ENCODE measurements around the gene GRIN3A. TPM values are rescaled to one million over a fixed set of nuclear protein-coding genes. Genes with fewer than 3 reads are reported as not detected.
"Not testable (repeated sequence)": the region's sequence is repeated elsewhere in the genome, so short reads cannot be mapped to it uniquely, and the experiment has no call there.

GRIN3A gene
- polyA plus RNA-seq, 4 donors = 1.9 to 3.1 (median 2.4) TPM

- DNase-seq (ENCODE audit: low read depth in 4 of 4, low spot score in 3 of 4) = no peak
Measured at GRCh38 chr9:101585740-101586139, 152.7 kb downstream of the GRIN3A start.

- no peak for DNase-seq (ENCODE audit: low read depth in 4 of 4, low spot score in 3 of 4)
Measured at GRCh38 chr9:101582553-101582952, 155.9 kb downstream of the GRIN3A start.

DNA sequence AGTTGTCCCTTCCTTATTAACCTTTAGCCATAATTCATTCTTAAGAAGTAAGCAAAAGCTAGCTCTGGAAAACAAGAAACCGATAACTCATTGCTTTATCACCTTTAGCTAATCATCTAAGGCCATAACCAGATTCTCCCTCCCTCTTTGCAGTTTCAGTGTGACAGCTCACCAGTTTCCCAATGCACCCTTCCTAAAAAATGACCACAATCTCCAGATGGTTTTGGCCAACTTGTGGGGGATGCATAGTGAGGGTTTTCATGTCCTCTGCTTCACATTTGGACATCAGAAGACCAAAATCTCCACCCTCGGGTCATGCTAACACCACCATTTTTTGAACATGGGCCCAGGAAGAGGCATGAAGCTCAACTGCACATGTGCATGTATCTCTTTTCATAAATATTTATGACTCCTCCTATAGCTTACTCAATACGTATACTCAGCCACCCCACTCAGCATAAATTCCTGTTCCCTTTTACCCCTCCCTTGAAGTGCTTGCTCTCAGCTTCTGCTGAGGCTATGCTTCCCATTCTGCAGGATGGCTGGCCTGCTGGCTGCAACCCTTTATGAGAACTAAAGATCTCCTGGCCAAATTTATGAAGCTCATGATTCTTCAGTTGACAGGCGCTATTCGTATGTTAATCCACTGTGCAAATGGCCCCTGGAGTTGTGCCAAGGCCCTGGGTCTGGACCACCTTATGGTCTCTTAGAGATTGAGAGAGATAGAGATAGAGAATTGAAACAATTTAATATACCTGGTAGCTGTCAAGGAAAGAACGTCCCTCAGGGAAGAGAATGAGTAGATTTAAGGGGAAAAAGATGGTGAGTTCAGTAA, 158.5 kb downstream of the GRIN3A start:
- no peak for DNase-seq (ENCODE audit: low read depth in 4 of 4, low spot score in 3 of 4)

- DNase-seq (ENCODE audit: low read depth in 4 of 4, low spot score in 3 of 4) = no peak
Measured at GRCh38 chr9:101578378-101578777, 160.1 kb downstream of the GRIN3A start.

GRCh38 chr9:101574731-101575333, 163.6 kb downstream of the GRIN3A start:
- DNase-seq (ENCODE audit: low read depth in 4 of 4, low spot score in 3 of 4) = no peak

DNA sequence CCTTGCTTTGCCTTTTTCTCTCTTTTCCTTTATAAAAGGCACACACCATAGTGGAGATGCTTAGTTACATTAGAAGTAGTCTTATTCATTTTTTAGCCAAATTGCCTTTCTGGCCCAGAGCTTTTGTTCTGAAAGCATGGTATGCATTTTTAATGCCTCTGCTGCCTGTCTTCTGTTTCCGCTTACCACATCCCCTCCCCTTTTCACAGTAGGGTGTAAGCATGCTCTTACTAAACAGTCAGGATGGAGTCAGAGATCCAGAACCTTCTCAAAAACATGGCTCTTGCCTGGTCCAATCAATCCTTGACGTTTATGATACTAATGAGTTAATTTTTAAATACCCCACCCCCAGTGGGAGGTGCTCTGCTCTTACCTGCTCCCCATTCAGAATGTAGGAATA, 166.1 kb downstream of the GRIN3A start:
- no peak for DNase-seq (ENCODE audit: low read depth in 4 of 4, low spot score in 3 of 4)

DNA sequence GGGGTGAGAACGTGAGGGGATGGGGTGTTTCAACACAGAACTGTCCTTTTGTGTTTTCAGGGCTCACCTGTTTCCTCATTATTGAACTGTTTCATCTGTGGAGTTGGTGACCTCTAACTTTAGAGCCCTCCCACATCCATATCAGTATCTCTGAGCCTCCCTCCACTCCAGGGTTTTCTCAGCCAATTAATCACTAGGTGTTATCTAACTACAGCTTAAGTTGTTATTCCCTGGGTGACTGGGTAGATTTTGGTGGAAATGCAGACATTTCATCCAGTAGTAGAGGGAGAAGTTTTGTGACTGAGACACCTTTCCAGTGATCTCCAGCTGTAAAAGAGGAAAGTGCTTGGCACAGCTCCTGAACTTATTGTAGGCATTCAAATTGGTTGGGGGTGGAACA, 167.3 kb downstream of the GRIN3A start:
- DNase-seq (ENCODE audit: low read depth in 4 of 4, low spot score in 3 of 4) = no peak

- no peak for DNase-seq (ENCODE audit: low read depth in 4 of 4, low spot score in 3 of 4)
Measured at GRCh38 chr9:101569741-101570501, 168.5 kb downstream of the GRIN3A start.

DNA sequence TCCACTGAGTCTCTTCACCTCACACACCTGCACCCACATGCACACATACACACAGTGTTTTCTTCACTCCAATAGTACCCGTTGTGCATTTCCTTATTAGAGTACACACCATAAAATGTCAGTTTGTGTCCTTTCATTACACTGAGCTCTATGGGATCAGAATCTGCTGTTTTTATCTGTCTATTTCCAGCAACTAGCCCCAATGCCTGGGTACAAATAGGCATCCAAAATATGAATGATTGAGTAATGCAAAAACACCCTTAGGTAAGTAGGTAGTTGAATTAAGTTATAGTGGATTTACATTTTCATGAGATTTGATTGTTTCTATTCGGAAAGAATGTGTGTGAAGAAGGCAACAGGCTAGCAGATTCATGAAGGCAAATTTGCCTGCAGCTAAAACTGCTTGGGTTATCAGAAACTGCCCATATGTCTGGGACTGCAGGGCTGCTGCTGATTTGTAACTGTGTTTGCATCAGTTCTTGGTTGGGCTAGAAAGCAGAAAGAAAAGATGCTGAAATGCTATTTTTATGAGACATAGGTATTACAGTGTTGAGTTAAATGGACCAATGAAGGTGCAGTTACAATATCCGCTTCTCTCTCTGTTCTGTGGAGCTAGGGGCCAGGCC, 170.6 kb downstream of the GRIN3A start:
- DNase-seq (ENCODE audit: low read depth in 4 of 4, low spot score in 3 of 4) = no peak

DNA sequence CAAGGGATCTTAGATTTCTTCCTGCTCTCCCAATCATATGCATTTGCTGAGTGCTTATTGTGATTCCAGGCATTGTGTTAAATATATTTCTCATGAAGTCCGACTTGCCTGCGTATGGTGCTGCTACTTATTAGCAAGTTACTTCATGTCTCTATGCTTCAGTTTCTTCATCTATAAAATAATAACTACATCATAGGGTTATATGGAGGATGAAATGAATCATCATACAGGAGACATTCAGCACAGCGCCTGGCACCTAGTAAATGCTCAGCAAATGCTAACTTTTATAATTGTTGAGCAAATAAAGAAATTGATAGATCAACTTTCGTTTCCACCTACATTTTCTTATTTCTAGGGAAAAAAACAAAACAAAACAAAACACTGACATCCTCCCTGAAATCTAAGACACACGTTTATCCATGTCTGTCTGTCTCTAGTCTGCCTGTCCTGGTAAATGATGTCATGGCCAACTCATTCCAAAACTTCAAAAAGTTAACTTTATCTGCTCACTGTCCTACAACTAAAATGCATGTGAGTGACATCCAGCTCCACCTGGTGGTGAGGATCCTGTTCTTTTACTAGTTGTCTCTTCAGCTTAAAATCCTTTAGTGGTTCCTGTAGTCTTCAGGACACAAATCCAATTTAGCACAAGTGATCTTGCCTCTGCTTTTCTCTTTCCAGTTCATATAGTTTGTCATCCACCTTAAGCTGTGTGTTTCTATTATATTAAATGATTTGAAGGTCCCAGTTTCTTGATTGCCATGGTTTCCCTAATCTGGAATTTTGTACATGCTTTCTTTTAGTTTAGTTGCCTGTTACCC, 171.3 kb downstream of the GRIN3A start:
- DNase-seq (ENCODE audit: low read depth in 4 of 4, low spot score in 3 of 4) = no peak

DNA sequence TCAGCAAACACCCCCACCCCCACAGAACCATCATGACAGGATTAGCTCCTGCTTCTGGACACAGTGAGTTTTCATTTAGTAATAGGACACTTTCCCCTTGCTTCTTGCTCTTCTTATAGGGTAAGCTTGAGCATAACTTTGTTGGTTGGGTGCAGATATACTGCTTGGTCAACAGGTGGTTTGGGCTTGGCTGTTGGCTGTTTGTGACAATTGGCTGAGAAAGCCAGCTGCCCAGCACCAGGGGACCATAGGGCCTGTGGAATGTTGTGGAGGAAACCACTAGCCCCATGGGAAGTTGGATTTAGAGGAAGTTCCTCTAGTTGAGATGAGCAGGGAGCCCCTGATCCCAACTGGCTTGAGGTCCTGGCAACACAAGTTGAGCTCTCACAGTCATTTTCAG, 174.2 kb downstream of the GRIN3A start:
- DNase-seq (ENCODE audit: low read depth in 4 of 4, low spot score in 3 of 4) = no peak

DNA sequence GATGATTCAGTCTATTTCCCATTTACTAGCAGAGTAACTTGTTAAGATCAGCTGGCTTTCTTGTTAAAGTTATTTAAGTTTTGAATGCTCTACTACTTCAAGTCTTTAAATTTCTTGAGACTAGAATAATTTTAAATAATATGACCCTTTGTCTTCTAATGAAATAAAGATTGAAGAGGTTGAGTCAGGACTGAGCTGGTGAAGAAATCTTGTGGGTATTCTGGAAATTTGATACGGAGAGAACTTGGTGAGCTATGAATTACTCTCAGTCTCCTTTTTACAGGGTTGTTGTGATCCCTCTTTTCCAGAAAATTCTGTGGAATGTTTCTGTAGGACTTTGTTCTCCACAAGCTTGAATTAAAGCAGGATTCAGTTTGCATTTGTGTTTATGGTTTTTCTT, 175.5 kb downstream of the GRIN3A start:
- DNase-seq (ENCODE audit: low read depth in 4 of 4, low spot score in 3 of 4) = no peak

DNA sequence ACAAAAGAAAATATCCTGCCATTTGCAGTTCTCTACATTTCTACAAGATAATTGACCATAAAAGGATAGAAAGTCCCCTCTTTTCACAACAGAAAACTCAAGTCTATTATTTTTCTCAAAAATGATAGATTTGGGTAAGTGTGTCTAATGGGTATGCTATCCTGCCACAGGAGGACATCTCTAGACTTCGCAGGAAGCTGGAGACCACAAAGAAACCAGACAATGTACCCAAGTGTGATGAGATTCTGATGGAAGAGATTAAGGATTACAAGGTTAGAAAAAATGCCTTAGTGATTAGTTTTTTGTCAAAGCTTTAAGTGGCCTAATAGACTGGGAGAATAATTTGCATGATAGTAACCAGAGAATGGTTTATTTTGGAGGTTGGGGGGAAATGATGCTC, 176.7 kb downstream of the GRIN3A start:
- no peak for DNase-seq (ENCODE audit: low read depth in 4 of 4, low spot score in 3 of 4)

GRCh38 chr9:101549472-101550098, 188.9 kb downstream of the GRIN3A start:
- not testable (repeated sequence) for DNase-seq (ENCODE audit: low read depth in 4 of 4, low spot score in 3 of 4)

GRCh38 chr9:101543098-101543735, 195.2 kb downstream of the GRIN3A start:
- DNase-seq (ENCODE audit: low read depth in 4 of 4, low spot score in 3 of 4) = no peak

DNA sequence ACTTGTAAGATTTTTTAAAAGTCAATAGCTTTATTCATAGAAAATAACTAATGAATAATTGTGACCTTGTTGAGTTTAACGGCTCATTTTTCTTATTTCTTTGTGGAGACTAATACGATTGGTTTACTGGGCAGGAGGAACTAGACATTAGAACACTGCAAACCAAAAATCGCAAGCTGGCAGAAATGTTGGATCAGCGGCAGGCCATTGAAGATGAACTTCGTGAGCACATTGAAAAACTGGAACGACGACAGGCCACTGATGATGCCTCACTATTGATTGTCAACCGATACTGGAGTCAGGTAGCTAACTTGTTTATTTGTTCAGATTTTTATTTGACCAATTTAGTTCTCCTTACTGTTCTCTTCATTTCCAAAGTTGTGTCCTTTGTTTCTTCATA, 198.4 kb downstream of the GRIN3A start:
- no peak for DNase-seq (ENCODE audit: low read depth in 4 of 4, low spot score in 3 of 4)

DNA sequence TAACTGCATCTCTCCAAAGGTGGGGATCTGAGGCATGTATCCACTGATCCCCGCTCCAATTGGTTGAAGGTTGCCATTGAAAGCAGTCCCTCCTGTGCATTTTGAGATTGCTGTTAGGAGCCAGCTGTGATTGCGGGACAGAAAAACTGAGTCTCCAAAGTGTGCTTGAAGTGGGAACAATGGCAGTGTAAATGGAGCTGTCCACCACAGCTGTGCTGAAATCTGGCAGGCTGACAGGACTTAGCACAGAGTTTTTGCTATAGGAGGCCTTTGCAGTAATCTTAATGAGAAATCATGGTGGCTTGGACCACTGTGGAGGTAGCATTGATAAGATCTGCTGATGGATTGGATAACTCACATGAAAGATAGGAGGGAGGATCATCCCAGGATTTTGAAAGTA, 201.5 kb downstream of the GRIN3A start:
- peak in 3 of 4 donors; percentile 25 to 42 (median 34) for DNase-seq (ENCODE audit: low read depth in 4 of 4, low spot score in 3 of 4)

DNA sequence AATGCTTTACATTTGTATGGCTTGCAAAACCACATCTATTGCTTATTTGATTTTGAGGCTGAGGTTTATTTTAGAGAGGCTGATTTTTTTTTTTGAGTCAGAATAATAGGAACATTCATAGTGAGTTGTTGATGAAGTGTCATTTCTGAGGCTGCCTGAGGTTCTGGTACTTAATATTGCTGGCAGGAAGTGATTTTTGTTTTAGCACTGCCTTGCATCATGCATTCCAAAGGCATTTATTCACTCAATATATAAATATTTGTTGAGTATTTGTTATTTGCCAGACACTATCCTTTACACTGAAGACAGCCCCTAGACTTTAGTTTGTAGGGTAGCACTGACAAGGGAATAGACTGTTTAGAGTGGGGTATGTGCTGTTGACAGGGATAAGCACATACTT, 202.1 kb downstream of the GRIN3A start:
- DNase-seq (ENCODE audit: low read depth in 4 of 4, low spot score in 3 of 4) = no peak

Measured in right renal pelvis (tissue), 4 donors.